DMS 273 (cell line): ENCODE measurements around the gene THADA.
A peak's percentile ranks its signal among the peaks of the same experiment; 100 is the strongest.
"Not testable (repeated sequence)": the region's sequence is repeated elsewhere in the genome, so short reads cannot be mapped to it uniquely, and the experiment has no call there.

ENCODE experiments used
- DNase-seq: peaks from one replicate; lab custom pipeline; 2025; ENCODE audit not compliant: unreplicated experiment; lab: John Stamatoyannopoulos, UW

THADA gene, protein sequence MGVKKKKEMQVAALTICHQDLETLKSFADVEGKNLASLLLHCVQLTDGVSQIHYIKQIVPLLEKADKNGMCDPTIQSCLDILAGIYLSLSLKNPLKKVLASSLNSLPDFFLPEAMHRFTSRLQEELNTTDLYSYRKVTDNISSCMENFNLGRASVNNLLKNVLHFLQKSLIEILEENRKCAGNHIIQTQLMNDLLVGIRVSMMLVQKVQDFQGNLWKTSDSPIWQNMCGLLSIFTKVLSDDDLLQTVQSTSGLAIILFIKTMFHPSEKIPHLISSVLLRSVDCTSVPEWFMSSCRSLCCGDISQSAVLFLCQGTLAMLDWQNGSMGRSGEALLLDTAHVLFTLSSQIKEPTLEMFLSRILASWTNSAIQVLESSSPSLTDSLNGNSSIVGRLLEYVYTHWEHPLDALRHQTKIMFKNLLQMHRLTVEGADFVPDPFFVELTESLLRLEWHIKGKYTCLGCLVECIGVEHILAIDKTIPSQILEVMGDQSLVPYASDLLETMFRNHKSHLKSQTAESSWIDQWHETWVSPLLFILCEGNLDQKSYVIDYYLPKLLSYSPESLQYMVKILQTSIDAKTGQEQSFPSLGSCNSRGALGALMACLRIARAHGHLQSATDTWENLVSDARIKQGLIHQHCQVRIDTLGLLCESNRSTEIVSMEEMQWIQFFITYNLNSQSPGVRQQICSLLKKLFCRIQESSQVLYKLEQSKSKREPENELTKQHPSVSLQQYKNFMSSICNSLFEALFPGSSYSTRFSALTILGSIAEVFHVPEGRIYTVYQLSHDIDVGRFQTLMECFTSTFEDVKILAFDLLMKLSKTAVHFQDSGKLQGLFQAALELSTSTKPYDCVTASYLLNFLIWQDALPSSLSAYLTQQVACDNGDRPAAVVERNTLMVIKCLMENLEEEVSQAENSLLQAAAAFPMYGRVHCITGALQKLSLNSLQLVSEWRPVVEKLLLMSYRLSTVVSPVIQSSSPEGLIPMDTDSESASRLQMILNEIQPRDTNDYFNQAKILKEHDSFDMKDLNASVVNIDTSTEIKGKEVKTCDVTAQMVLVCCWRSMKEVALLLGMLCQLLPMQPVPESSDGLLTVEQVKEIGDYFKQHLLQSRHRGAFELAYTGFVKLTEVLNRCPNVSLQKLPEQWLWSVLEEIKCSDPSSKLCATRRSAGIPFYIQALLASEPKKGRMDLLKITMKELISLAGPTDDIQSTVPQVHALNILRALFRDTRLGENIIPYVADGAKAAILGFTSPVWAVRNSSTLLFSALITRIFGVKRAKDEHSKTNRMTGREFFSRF (N-terminal part only)

GRCh38 chr2:43595603-43596412, at the start of gene THADA:
Gene THADA, minus strand, starts transcription at chr2:43596038. Its CDS starts 3,646 bp downstream, at chr2:43592392.
- peak; percentile 99 for DNase-seq

DNA sequence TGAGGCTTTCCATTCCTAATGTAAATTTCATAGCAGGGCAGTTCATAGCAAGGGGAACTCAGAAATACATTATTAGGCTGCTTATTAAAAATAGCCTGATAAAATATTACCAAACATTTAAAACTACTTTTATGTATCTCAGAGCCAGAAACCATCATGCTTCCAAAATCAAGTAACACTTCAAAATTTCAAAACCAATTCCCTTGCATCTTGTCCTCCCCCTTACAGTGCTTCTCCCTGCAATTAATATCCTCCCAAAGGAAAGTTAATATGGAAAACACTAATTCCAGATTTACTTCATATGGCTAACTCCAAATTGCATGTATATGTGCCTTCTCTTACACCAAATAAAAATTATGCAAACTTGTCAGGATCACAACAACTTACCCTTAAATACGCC, 47.8 kb upstream of the THADA start:
- DNase-seq = no peak

DNA sequence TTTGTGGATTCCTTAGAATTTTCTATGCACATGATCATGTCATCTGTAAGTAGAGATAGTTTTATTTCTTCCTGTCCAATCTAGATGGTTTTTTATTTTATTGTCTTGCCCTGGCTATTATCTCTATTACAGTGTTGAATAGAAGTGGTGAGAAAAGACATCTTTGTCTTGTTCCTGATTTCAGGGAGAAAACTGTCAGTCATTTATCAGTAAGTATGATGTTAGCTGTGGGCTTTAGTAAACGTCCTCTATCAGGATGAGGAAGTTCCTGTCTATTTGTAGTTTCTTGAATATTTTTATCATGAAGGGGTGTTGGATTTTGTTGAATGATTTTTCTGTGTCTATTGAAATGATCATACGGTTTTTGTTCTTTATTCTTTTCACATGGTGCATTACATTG, 46.5 kb upstream of the THADA start:
- DNase-seq = no peak

GRCh38 chr2:43637030-43637803, 41.4 kb upstream of the THADA start, which contains the start of gene PLEKHH2:
Gene PLEKHH2, plus strand, starts transcription at chr2:43637260. Its CDS starts 7,414 bp downstream, at chr2:43644674.
- DNase-seq = peak; percentile 95

DNA sequence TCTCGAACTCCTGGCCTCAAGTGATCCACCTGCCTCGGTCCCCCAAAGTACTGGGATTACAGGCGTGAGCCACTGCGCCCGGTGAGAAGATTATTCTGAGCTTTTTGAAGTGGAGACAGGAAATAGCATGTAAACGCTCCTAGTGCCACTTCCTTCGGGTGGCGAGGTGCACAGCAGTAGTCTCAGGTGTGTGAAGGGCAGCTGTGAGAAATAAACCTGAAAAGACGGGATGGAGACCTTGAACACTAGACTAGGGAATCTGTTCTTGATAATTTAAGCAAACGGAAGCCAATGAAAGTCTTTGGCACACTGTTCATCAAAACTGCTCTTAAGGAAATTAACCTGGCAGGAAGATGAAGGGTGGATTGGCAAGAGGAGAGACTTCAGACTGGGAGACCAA, 40.8 kb upstream of the THADA start:
- DNase-seq = no peak

DNA sequence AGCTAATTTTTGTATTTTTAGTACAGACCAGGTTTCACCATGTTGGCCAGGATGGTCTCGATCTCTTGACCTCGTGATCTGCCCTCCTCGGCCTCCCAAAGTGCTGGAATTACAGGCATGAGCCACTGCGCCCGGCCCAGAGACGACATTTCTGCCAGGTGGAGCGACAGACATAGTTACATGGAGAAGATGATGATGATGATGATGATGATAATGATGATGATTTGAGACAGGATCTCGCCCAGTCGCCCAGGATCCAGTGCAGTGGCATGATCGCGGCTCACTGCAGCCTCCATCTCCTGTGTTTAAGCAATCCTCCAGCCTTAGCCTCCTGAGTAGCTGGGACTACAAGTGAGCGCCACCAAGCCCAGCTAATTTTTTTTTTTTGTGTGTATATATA, 40.3 kb upstream of the THADA start:
- not testable (repeated sequence) for DNase-seq

GRCh38 chr2:43634604-43635306, 38.9 kb upstream of the THADA start:
- DNase-seq = peak; percentile 10

DNA sequence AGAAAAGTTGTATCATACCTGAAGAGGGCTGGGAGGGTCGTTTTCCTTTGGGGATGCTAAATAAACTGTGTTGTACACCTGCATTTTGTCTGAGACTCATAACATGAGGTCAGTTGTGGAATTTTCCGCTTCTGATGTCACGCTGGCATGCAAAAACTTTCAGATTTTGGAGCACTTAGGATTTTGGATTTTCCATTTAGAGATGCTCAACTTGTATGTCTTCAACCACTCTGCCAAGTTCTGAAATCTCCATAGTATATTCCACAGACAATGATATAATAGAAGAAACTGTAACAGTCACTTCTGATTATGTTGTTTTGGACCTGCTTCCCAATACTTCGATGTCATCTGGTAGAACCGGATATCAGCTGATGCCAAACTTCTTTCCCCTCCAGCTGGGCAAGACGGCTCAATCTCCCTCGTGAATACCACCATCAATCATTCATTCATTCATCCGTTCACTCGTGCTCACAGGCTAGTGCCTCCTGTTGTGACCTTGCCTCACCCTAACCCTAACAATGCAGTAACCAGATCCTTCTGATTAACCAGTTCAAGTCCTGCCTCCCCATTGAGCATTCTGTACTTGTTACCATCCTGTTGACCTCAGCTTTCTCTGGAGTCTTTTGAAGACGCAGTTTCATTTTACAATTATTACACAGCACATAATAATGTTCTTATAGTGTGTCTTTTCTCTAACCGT, 35.9 kb upstream of the THADA start:
- DNase-seq = no peak

- DNase-seq = peak; percentile 52
Observed at GRCh38 chr2:43622931-43623451, 27.2 kb upstream of the THADA start.

DNA sequence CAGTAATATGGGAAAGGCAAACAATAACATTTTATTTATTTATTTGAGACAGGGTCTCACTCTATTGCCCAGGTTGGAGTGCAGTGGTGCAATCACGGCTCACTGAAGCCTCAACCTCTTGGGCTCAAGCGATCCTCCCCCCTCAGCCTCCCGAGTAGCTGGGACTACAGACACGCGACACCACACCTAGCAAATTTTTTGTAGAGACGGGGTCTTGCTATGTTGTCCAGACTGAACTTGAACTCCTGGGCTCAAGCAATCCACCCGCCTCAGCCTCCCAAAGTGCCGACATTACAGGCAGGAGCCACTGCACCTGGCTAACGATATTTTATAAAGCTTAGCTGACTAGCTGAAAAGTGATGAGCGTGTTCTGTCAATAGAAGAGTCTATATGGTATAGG, 23.7 kb upstream of the THADA start:
- no peak for DNase-seq

DNA sequence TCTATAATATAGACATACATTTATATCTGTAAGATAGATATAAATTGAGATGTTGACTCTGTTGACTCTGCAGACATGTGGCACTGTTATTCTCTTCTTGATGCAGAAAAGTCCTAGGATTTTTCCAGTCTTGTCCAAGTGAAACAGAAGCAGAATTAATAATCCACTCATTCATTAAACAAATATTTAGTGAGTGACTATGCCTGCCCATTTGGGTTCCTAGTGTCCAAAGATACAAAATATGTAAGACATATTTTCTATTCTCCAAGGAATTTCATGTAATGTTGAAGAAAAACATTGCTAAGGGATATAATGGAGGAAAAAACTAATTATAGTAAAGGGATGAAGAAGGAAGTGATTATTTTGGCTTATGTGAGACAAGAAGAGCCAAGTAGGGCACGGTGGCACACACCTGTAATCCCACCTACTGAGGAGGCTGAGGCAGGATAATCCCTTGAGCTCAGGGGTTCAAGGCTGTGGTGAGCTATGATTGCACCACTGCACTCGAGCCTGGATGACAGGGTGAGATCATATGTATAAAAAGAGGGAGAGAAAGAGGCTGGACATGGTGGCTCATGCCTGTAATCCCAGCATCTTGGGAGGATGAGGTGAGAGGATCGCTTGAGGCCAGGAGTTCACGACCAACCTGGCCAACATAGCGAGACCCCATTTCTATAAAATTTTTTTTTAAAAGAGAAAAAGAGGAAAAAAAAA, 21.3 kb upstream of the THADA start:
- DNase-seq = no peak

DNA sequence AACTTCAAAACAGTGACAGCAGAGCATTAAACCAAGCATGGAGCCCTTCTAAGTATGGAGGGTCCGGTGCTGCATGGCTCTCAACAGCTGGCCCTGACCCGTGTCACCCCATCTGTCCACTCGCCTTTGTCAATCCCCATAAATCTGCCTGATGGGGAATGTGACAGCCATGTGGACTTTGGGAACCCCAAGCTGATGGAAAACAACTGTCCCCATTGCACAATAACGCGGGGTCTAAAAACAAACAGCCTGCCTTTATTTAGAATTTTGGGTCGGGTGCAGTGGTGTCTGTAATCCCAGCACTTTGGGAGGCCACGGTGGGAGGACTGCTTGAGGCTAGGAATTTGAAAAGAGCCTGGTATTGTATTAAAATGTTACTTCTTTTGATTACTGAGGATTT, 17.1 kb upstream of the THADA start:
- DNase-seq = peak; percentile 13

- peak; percentile 86 for DNase-seq
Observed at GRCh38 chr2:43611987-43612894, 16.4 kb upstream of the THADA start.

- DNase-seq = no peak
Observed at GRCh38 chr2:43610361-43610760, 14.5 kb upstream of the THADA start.

DNA sequence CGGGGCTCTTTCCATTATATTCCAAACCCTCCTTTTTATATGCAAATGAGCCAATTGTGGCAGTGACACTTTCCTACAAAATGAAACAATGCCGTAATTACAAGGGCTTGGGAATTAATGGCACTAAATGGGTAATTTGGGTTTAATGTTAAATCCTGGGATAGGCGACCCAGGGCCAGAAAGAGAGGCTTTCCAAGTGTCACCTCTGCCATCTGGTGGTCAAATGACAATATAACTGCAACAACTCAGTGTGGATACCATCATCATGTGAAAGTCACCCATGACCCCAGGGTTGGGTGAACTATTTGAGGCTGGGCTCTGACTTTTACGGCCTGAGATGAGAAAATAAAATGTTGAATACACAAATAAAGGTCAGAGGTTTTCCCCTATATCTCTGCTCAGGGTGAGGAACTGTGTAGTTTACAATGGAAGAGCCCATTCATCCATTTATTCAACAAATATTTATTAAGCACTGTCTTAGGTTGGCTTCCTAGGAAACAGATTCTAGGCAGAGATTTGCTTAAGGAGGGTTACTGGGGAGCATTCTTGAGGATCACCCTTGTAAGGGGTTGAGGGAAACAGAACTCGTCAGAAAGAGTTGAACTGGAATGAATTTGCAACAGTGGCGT, 13.6 kb upstream of the THADA start:
- peak; percentile 81 for DNase-seq

- DNase-seq = peak; percentile 51
Observed at GRCh38 chr2:43605851-43606250, 10.0 kb upstream of the THADA start.
